GM19035 (cell line): Measurements from ENCODE around the gene ACP4.
"Not testable (repeated sequence)": the region's sequence is repeated elsewhere in the genome, so short reads cannot be mapped to it uniquely, and the experiment has no call there.

Source experiments
- ATAC-seq: cut with Tn5 transposase; IDR thresholded peaks from one replicate; pipeline ENCODE4 v1.9.1; 2021; ENCODE audit not compliant: unreplicated experiment

Gene ACP4

GRCh38 chr19:50796634-50797428, 6.6 kb downstream of the ACP4 start:
- no peak for ATAC-seq

- ATAC-seq = no peak
These were observed 7.2 kb downstream of the ACP4 start for GRCh38 chr19:50797429-50797780.

- no peak for ATAC-seq
These were observed 7.8 kb downstream of the ACP4 start for GRCh38 chr19:50797781-50798658.

GRCh38 chr19:50798659-50799546, 8.7 kb downstream of the ACP4 start:
- no peak for ATAC-seq

GRCh38 chr19:50799547-50799851, 9.3 kb downstream of the ACP4 start:
- no peak for ATAC-seq

GRCh38 chr19:50801107-50801506, 10.9 kb downstream of the ACP4 start:
- ATAC-seq = no peak

GRCh38 chr19:50803633-50804419, 13.6 kb downstream of the ACP4 start:
- ATAC-seq = no peak

- ATAC-seq = peak; percentile 94
These were observed 14.4 kb downstream of the ACP4 start for GRCh38 chr19:50804420-50805272.

- no peak for ATAC-seq
These were observed 18.6 kb downstream of the ACP4 start for GRCh38 chr19:50808856-50809255.

- not testable (repeated sequence) for ATAC-seq
These were observed 21.5 kb downstream of the ACP4 start for GRCh38 chr19:50811622-50812238.

GRCh38 chr19:50812474-50812873, 22.3 kb downstream of the ACP4 start:
- no peak for ATAC-seq

GRCh38 chr19:50814883-50815282, 24.7 kb downstream of the ACP4 start:
- no peak for ATAC-seq

- no peak for ATAC-seq
These were observed 25.2 kb downstream of the ACP4 start for GRCh38 chr19:50815439-50815838.

- ATAC-seq = peak; percentile 64
These were observed 28.0 kb downstream of the ACP4 start for GRCh38 chr19:50817941-50818858.

GRCh38 chr19:50818859-50819472, 28.8 kb downstream of the ACP4 start:
- ATAC-seq = no peak

- no peak for ATAC-seq
These were observed 29.4 kb downstream of the ACP4 start for GRCh38 chr19:50819636-50820035.

GRCh38 chr19:50820086-50820485, 29.9 kb downstream of the ACP4 start:
- no peak for ATAC-seq
